NCI-H187 treated with DMSO at 0.1 percent for 48 hours (cell line): Measurements from ENCODE around the gene UTP3.
"Not testable (repeated sequence)": the region's sequence is repeated elsewhere in the genome, so short reads cannot be mapped to it uniquely, and the experiment has no call there.

Experiments used
- DNase-seq: peaks from one replicate; lab custom pipeline; 2025; lab: John Stamatoyannopoulos, UW

The UTP3 gene, protein sequence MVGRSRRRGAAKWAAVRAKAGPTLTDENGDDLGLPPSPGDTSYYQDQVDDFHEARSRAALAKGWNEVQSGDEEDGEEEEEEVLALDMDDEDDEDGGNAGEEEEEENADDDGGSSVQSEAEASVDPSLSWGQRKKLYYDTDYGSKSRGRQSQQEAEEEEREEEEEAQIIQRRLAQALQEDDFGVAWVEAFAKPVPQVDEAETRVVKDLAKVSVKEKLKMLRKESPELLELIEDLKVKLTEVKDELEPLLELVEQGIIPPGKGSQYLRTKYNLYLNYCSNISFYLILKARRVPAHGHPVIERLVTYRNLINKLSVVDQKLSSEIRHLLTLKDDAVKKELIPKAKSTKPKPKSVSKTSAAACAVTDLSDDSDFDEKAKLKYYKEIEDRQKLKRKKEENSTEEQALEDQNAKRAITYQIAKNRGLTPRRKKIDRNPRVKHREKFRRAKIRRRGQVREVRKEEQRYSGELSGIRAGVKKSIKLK

DNA sequence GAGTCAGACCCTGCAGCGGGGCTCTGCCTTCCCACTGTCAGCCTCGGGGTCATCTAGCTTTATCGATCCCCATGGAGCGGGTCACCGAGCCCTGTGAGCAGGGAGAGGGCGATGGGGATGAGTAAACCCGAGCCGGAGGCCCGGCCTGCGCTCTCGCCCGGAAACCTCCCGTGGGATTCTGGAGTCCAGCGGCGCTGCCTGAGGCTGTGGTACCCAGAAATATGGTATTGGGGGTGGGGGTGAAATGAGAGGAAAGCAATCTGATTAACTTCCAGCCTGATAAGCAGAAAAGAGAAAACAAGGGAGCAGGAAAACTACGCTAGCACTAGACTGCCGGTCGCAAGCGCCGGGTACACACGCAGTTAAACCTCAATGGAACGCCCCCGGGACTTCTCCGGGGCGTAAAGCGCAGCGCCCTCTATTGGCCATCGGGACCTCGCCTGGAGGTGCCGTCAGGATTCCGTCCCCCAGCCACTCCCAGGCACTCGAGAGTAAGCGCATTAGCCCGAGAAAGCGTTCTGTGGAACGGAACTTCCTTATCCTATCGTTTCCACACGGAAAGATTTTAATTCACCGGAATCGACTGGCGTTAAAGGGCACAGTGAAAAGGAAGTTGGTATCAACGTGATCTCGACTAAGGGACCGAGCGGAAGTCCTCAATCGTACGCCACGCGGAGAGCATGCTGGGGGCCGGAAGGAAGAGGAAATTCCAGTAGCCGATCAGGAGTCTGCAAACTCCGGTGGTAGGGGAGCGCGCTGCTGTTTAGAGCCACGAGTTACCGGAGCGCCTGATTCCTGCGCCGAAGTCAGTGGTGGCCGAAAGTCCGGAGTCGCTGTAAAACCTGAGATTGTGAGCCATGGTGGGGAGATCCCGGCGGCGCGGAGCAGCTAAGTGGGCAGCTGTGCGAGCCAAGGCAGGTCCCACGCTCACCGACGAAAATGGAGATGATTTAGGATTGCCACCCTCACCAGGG is at the start of gene UTP3:
Gene UTP3, plus strand, starts transcription at position 712 of the 974 bp plus-strand sequence. Its CDS starts 146 bp downstream, at position 858.
- peak; percentile 98 for DNase-seq

DNA sequence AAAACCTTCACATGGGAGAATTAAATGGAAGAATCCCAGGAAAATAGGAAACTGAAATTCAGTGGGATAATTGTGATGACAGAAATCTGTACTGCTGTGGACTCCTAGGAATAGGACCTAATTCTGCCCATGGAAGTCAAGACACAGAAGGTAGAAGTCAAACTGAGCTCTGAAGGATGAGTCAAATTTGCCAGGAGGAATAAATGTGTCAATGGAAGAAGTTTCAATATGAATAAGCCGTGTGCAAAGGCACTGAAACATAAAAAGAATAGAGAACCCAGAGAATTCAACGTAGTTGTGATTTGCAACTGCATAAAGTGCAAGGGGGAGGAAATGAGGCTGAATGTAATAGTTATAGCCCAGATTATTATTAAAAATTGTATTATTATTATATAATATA is 48.1 kb upstream of the UTP3 start:
- DNase-seq: no peak

DNA sequence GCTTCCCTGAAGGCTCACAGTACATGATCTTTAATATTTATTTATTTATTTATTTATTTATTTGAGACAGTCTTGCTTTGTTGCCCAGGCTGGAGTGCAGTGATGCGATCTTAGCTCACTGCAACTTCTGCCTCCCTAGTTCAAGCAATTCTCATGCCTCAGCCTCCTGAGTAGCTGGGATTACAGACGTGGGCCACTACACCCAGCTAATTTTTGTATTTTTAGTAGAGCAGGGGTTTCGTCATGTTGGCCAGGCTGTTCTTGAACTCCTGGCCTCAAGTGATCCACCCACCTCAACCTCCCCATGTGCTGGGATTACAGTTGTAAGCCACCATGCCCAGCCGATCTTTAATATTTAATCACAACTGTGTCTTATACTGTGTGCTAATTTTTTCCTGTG is 37.6 kb upstream of the UTP3 start:
- not testable (repeated sequence) for DNase-seq

DNA sequence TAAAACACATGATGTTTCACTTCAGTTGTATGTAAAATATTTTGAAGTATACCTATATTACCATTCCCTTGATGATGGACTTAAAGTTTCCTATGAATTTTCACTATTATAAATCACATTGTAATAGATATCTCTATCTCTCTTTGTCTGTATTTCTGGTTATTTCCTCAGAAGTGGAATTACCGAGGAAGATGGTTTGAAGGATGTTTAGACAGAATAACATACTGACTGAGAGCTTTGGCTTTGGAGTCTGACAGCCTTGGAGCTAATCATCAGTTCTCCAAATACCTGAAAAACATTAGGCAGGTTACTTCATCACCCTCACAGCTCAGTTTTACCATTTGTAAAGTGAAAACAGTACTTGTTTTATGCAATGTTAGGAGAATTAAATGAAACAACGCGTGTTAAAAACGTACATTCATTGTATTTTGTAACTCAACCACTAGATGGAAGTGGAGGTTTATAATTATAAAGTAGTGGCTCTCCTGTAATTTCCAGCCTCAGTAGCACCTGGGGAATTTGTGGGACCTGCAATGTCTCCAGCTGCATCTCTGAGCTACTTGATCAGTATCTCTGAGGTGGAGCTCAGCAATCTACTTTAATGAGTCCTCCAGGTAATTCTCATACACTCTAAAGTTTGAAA is 36.3 kb upstream of the UTP3 start:
- DNase-seq: peak; percentile 66

DNA sequence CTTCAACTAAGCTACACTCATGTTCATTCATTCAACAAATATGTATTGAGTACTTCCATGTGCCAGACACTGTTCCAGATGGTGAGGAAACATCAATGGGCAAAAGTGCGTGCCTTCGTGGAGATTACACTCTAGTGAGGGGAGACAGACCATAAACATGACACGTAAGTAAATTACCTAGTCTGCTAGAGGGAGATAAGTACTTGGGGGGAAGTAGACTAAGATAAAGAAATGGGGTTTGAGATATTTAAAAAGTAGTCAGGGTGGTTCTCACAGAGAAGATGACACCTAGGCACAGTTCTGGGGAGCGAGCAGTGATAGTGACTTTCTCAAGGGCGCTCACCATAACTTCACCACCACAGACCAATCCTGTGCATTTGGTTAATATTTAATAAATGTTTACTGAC is 33.7 kb upstream of the UTP3 start:
- DNase-seq: no peak

DNA sequence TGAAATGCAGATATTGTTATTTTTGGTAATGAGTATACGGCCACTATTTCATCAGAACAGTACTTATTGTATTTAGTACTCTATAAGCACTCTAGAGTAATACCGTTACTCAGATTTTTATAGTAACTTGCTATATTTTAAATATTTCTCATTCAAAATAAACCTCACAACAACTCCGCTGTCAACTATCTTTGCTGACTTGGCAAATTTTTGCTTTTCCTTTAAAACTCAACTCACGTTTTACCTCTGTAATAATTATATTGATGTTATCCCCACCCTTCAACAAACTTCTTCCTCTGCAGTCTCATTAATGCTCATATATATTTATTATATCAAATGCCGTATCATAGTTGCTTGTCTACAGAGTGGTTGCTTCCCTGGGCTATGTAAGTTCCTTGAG is 31.0 kb upstream of the UTP3 start:
- no peak for DNase-seq

DNA sequence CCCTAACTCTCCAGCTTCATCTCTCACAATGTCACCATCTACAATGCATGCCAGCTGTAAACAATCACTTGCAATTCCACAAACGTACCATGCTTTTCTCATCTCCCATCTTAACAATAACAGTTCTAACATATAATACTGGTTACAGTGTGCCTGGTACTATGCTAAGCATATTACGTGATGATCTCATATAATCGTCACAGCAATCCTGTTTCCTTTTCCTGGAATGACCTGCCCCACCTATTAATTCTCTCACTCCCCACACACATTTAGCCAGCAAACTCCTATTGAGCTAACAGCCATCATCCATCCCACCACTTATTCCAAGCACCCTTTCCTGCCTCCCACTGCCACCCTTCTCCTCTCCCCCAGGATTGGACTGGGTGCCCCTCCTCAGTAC is 29.9 kb upstream of the UTP3 start:
- DNase-seq: no peak

DNA sequence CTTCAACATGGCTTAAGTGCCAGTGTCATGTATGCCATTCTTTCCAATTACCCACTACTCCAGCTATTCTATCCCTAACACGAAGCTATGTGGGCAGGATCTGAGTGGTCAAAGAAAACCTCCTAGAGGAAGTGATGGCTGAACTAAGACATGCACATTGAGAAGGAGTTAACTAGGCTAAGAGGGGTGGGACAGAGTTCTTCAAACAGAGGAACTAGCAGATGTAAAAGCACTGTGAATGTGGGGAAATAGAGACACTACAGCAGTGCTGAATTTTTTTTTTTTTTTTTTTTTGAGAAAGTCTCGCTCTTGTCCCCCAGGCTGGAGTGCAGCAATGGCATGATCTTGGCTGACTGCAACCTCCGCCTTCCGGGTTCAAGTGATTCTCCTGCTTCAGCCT is 28.2 kb upstream of the UTP3 start:
- no peak for DNase-seq

DNA sequence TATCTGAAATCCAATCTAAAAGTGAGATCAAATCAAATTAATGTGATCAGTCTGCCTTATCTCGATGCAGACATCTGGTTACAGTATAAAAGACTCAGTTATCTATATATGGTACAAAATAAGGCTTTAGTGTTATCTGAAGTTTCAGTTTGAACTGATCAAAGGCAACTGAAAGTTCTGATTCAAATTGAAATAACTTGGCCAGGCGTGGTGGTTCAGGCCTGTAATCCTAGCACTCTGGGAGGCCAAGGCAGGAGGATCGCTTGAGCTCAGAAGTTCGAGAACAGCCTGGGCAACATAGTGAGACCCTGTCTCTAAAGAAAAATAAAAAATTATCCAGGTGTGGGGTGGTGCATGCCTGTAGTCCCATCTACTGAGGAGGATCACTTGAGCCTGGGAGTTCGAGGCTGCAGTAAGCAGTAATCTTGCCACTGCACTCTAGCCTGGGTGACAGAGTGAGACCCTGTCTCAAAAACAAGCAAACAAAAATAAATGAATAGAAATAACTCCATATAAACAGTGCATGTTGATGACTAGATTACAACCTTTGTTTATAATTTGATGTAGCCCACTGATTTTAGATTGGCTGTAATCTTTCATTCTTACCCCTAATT is 26.9 kb upstream of the UTP3 start:
- DNase-seq: not testable (repeated sequence)

DNA sequence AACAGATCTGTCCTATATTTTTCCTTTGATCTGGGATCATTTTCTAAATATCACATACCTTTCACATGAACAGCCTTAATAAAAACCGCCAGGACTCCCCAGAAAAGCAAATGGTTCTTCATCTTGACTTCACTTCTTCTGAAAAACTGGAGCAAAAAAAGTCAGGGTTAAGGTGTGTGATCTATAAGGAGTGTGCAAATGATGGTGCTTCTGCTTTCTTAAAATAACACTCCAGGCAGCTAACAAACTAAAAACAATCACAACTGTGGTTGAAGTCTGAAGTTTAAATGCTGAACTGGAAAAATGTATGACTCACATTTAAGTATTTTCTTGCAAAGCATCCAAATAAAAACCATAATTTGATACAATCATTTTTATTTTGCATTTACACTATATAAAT is 22.0 kb upstream of the UTP3 start, which contains the start of gene JCHAIN:
Gene JCHAIN, minus strand, starts transcription at position 140 of the 400 bp plus-strand sequence. Its CDS starts 18 bp downstream, at position 122.
- no peak for DNase-seq

DNA sequence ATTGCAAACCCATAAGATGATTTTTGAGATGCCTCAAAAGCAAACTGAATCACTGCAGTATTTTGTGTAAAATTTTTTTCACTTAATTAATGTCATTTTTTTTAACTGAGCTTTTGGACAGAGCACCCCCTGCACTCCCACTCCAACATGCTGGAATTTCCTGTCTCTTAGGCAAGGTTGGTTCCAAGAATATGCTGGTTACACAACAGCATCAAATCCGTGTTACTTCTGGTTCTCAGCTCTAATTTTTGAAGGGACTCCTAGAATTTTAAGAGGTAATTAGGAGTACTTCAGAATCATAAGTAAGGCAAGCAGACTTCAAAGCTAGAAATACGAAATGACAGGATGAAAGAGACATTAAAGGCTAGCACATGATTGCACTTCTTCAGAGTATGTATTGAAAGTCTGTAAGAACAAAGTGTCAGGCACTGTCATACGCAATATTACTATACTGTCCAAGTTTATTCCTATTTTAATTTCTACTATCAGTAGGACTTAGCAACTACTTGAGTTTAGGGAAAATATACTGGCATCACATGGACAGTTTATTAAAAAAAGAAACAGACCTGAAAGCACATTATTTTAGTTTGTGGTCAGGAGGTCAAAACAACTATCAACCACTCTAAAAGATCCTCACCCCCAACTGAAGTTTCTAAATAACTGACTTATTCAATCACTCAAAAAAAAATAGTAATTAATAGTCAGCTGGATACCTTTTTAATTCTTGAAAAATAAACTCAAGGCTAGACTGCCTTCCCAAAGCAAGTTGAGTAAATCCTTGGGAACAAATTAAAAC is 20.4 kb upstream of the UTP3 start:
- DNase-seq: no peak

DNA sequence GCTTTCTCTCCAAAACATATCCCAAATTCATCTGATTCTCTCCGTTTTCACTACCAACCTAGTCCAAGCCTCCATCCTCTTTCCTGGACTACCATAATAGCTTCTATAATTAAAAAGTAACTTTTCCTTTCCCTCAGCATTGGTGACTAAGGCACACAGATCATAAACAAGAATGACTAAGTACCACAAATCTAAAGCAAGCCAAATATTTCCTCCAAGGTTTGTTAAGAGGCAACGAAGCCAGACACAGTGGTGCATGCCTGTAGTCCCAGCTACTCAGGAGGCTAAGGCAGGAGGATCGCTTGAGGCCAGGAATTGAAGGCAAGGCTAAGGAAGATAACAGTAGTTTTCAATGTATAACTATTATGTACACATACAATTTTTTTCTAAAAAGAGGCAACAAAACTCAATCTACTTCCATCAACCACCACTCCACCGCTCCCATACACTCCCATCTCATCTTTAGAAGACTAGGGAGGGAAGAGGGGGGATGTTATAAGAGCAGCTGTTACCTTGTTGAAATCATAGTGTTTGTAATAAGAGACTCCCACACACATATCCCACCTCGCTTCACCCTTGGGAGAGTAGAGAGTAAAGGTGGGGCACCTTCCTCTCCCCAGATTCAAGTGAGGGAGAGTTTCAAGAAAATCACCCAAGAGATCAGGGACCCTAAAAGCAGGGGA is 17.9 kb upstream of the UTP3 start:
- no peak for DNase-seq

DNA sequence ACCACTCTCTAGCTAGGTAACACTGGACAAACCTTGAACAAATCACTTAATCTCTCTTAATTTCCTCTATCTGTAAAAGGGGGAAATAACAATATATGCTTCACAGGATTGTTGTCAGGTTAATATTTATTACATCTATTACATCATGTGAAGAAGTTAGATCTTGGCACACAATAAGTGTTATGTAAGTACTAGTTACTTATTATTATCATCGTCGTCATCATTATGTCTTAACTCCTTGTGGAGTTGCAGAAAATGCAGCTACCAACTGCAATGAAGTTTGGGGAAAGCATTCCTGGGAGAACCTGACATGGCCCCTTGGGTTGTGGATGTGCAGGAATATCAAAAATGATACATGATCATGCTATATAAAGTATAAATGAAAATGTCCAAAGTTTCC is 17.2 kb upstream of the UTP3 start:
- no peak for DNase-seq

DNA sequence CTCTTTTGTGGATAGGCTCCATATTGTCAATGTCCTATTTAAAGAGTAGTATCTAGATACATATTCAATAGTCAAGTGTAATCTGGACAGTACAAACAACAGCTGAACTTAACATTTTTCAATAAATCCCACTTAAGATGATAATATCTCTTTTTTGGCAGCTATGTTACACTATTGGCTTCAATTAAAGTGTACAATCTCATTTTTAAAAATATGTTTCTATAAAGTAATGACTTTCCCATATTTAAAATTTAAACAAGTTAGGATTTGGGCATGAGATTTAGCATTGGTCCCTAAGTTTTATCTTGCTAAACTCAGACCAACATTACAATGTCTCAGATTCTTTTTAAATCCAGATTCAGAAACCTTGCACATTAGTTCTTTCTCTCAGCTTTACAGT is 14.1 kb upstream of the UTP3 start:
- DNase-seq: no peak

DNA sequence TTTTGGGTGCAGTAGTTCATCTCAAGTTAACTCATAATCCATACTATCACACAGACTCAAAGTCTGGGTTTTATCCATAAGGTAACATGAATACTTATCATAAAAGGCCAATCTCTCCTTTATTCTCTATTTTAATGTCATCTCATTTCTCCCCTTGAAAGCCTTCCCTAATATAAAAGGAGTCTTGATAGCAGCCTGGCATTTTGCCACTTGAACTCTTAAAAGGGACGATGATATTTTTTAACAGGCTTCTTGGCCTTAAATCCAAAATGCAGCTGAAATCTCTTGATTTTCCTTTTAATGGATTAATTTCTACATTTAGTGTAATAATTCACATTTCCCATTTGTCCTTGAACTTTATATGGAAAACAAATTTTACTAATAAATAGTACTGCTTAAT is 13.6 kb upstream of the UTP3 start:
- DNase-seq: no peak

DNA sequence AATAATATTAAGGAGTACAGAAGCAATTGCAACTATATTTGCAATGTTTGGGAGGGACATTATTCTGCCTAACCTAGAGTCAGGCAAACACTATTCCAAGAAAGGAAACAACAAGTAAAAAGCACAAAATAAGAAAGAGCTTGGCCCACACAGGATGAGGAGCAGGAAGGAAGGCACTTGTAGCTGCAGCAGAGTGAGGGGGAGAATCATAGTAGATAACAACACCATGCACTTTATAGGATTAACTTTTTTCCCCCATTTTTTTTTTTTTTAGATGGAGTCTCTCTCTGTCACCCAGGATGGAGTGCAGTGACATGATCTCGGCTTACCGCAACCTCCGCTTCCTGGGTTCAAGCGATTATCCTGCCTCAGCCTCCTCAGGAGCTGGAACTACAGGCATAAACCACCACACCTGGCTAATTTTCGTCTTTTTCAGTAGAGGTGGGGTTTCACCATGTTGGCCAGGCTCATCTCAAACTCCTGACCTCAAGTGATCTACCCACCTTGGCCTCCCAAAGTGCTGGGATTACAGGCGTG is 11.7 kb upstream of the UTP3 start:
- no peak for DNase-seq

DNA sequence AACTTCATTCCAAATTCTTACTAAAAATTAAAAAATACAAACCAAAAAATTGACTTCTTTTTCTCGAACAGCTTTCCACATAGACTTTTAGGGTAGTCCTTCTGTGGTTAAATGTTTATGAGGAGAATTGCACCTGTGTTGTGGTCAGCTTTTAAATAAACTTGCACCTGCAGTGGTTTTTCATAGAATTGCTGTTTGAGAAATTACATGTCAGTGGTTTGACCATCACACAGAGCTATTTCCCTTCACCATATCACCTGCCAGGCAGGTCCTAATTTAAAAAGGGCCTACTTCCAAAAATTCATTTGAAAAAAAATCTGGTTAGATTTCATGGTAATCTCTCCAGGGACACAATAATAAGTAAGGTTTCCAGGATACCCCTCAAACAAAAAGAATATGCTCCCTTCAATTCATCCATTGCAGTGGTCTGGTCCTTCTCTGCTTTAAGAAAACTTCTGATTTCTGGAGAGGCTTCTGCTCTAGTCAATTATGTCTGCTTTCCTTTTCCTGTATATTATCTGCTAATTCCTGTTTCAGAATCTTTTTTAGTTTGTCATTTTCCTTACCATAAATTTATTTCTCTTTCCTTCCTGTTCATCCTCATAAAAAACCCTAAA is 9.8 kb upstream of the UTP3 start:
- no peak for DNase-seq

DNA sequence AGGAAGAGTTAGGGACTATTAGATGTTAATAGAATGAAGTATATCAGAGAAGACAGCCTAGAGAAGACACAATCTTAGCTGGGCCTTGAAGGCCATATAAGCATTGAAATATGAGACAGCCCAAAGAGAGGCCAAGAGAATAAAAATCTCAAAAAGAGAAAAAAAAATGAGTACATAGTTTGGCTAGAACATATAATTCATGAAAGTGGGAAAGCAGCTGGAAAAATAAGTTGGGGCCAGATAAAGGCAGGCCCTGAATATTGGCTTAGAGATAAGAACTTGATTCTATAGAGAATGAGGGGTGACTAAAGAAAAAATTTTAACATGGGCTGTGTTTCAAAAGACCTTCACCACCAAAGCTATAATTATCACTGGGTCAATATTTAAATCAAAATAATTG is 7.4 kb upstream of the UTP3 start:
- DNase-seq: no peak

DNA sequence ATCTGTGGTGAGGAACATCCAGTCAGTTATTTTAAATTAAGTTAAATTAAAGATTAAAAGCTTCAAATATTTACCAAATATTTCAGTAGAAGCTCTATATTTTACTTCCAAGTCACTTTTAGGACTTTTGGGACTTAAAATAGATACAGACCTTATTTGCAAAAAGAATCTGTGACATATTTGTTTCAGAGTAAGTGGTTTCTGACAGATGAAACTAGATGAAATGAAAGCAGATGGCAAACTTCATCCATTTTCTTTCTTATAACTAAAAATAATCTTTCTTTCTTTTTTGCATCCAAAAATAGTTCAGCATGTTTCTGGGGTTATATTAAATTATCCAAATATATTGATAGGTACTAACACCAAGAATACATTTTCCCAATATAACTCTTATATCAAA is 6.6 kb upstream of the UTP3 start:
- DNase-seq: no peak

DNA sequence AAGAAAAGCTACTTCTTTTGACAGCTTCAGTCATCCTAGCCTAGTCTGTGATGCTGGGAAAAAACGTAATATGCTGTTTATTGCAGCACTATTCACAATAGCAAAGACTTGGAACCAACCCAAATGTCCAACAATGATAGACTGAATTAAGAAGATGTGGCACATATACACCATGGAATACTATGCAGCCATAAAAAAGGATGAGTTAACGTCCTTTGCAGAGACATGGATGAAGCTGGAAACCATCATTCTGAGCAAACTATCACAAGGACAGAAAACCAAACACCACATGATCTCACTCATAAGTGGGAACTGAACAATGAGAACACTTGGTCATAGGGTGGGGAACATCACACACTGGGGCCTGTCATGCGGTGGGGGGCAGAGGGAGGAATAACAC is 6.2 kb upstream of the UTP3 start:
- not testable (repeated sequence) for DNase-seq
